IMR-90 (cell line): ENCODE measurements around the gene NEGR1. TPM values are rescaled to one million over a fixed set of nuclear protein-coding genes. Genes with fewer than 3 reads are reported as not detected.

Experiments
- ATAC-seq: fragments of 200-7000 bp; cut with Tn5 transposase; 2 replicates; pipeline ENCODE4 v1.9.1; 2020; ENCODE audit warnings: low read depth, mild to moderate bottlenecking, moderate library complexity
- BruUV-seq: library from RNA; stranded (reverse); fragments of 400-500 nt; replicated peaks from 2 replicates; lab custom pipeline; 2021; lab: Mats Ljungman, UMichigan
- CTCF ChIA-PET: fragments of 300-600 bp; formaldehyde crosslinking; extraction: SDS; loops from one replicate; lab custom pipeline; 2021; ENCODE audit warnings: antibody characterized with exemption; lab: Yijun Ruan, JAX
- POLR2A ChIA-PET: fragments of 300-600 bp; sonication (Branson Sonifier 250); formaldehyde crosslinking; loops from one replicate; lab custom pipeline; 2022; ENCODE audit warnings: antibody characterized with exemption; ENCODE audit not compliant: unreplicated experiment; lab: Charles Lee
- DNase-seq: peaks from one replicate; pipeline ENCODE4 v3.0.0; 2013
- H2AFZ ChIP-seq: replicated peaks from 2 replicates; pipeline ENCODE3; 2013; ENCODE audit warnings: low read length, mild to moderate bottlenecking; ENCODE audit not compliant: poor library complexity
- H2AK5ac ChIP-seq: 2 replicates; pipeline ENCODE4 v1.6.1; 2013; ENCODE audit warnings: low read depth, low read length, inconsistent platforms
- H2AK9ac ChIP-seq: replicated peaks from 2 replicates; pipeline ENCODE3; 2013; ENCODE audit warnings: mild to moderate bottlenecking, low read depth, low read length, moderate library complexity; ENCODE audit not compliant: poor library complexity
- H2BK120ac ChIP-seq: 2 replicates; pipeline ENCODE4 v1.6.1; 2013; ENCODE audit warnings: low read depth, low read length, inconsistent platforms
- H2BK15ac ChIP-seq: 3 replicates; pipeline ENCODE4 v1.6.1; 2013; ENCODE audit warnings: low read depth, low read length, inconsistent platforms
- H2BK20ac ChIP-seq: 2 replicates; pipeline ENCODE4 v1.6.1; 2013; ENCODE audit warnings: low read depth, mild to moderate bottlenecking, inconsistent platforms, low read length, moderate library complexity
- H2BK5ac ChIP-seq: 2 replicates; pipeline ENCODE4 v1.6.1; 2013; ENCODE audit warnings: mild to moderate bottlenecking, low read depth, low read length, inconsistent platforms; ENCODE audit not compliant: poor library complexity, severe bottlenecking
- H3K14ac ChIP-seq: replicated peaks from 2 replicates; pipeline ENCODE4 v1.6.1; 2013; ENCODE audit warnings: low read depth, low read length, inconsistent platforms
- H3K18ac ChIP-seq: 2 replicates; pipeline ENCODE4 v1.6.1; 2013; ENCODE audit warnings: low read depth, low read length, control low read depth
- H3K23ac ChIP-seq: 2 replicates; pipeline ENCODE4 v1.6.1; 2013; ENCODE audit warnings: low read depth, low read length, inconsistent platforms
- H3K27ac ChIP-seq: 2 replicates; pipeline ENCODE4 v1.5.1; 2013; ENCODE audit warnings: mild to moderate bottlenecking, control low read depth, low read length; ENCODE audit not compliant: insufficient read depth
- H3K27me3 ChIP-seq: 2 replicates; pipeline ENCODE4 v1.6.1; 2013; ENCODE audit warnings: low read length; ENCODE audit not compliant: control insufficient read depth, insufficient read depth
- H3K36me3 ChIP-seq: 2 replicates; pipeline ENCODE4 v1.6.1; 2013; ENCODE audit warnings: low read length, mixed read lengths; ENCODE audit not compliant: control insufficient read depth, insufficient read depth
- H3K4ac ChIP-seq: 2 replicates; pipeline ENCODE4 v1.6.1; 2013; ENCODE audit warnings: low read depth, low read length, inconsistent platforms
- H3K4me1 ChIP-seq: 2 replicates; pipeline ENCODE4 v1.6.1; 2013; ENCODE audit warnings: low read length, mixed read lengths; ENCODE audit not compliant: control insufficient read depth, insufficient read depth
- H3K4me2 ChIP-seq: 2 replicates; pipeline ENCODE4 v1.6.1; 2013; ENCODE audit warnings: low read depth, mild to moderate bottlenecking, control low read depth, low read length, moderate library complexity
- H3K4me3 ChIP-seq: 2 replicates; pipeline ENCODE4 v1.5.1; 2013; ENCODE audit warnings: low read depth, mild to moderate bottlenecking, control low read depth, low read length, moderate library complexity; ENCODE audit not compliant: insufficient read depth
- H3K56ac ChIP-seq: 2 replicates; pipeline ENCODE4 v1.6.1; 2013; ENCODE audit warnings: low read length, inconsistent platforms; ENCODE audit not compliant: insufficient read depth; ENCODE audit errors: extremely low read depth
- H3K79me1 ChIP-seq, 2 experiments: 2 replicates each; pipeline ENCODE4 v1.6.1; 2013; ENCODE audit warnings: low read length in 2 of 2, inconsistent platforms in 1 of 2, low read depth in 1 of 2
- H3K9ac ChIP-seq: 2 replicates; pipeline ENCODE4 v1.6.1; 2013; ENCODE audit warnings: low read depth, low read length, control low read depth
- H3K9me1 ChIP-seq: 2 replicates; pipeline ENCODE4 v1.6.1; 2013; ENCODE audit warnings: low read length, inconsistent platforms; ENCODE audit not compliant: insufficient read depth
- H3K9me3 ChIP-seq: 2 replicates; pipeline ENCODE4 v1.6.1; 2013; ENCODE audit warnings: low read length; ENCODE audit not compliant: control insufficient read depth, insufficient read depth
- H4K20me1 ChIP-seq: 2 replicates; pipeline ENCODE4 v1.6.1; 2013; ENCODE audit warnings: low read length, inconsistent platforms; ENCODE audit not compliant: insufficient read depth
- H4K5ac ChIP-seq: 2 replicates; pipeline ENCODE4 v1.6.1; 2013; ENCODE audit warnings: mild to moderate bottlenecking, low read depth, low read length, control low read depth
- H4K8ac ChIP-seq, 2 experiments: 2 replicates each; pipeline ENCODE4 v1.6.1; 2013; ENCODE audit warnings: low read depth in 2 of 2, low read length in 2 of 2, control low read depth in 1 of 2, inconsistent platforms in 1 of 2
- H4K91ac ChIP-seq: 2 replicates; pipeline ENCODE4 v1.6.1; 2013; ENCODE audit warnings: low read depth, low read length, inconsistent platforms; ENCODE audit not compliant: insufficient read depth
- ELK1 ChIP-seq: fragments of 150-350 bp; IDR thresholded peaks from 2 replicates; pipeline ENCODE4 v1.6.1; 2016; ENCODE audit warnings: low read depth, mild to moderate bottlenecking, low read length, moderate library complexity, borderline replicate concordance
- FOS ChIP-seq: fragments of 150-350 bp; IDR thresholded peaks from 2 replicates; pipeline ENCODE4 v1.6.1; 2016; ENCODE audit warnings: low read depth, low read length
- MXI1 ChIP-seq: IDR thresholded peaks from 2 replicates; pipeline ENCODE4 v1.6.1; 2012; ENCODE audit warnings: low read depth, mild to moderate bottlenecking, low read length, moderate library complexity, borderline replicate concordance
- POLR2A ChIP-seq: IDR thresholded peaks from 2 replicates; pipeline ENCODE4 v1.6.1; 2012; ENCODE audit warnings: mild to moderate bottlenecking, low read depth, low read length
- RAD21 ChIP-seq: IDR thresholded peaks from 2 replicates; pipeline ENCODE4 v1.6.1; 2012; ENCODE audit warnings: low read length, improper control_type of control experiment
- dilution Hi-C: fragments of 300-500 bp; cut with HindIII; formaldehyde crosslinking; loops from one replicate; pipeline ENCODE4 v1.14.3; 2018; ENCODE audit warnings: low sequenced_read_pairs; ENCODE audit not compliant: unreplicated experiment
- in situ Hi-C: fragments of 300-500 bp; cut with MboI; formaldehyde crosslinking; loops from 3 replicates; pipeline ENCODE4 v1.14.3; 2019; ENCODE audit warnings: low sequenced_read_pairs, inconsistent platforms, mixed read lengths
- intact Hi-C: fragments of 100-400 bp; cut with micrococcal nuclease; formaldehyde crosslinking; loops from 2 replicates; pipeline ENCODE4 v1.10.0; 2022
- polyA plus RNA-seq, 3 experiments: library from polyadenylated mRNA; depleted of rRNA; stranded (reverse); fragments of >200 nt; gene quantifications; 2 replicates each; pipeline ENCODE4 v1.2.3, GENCODE V29; 2012; ENCODE audit warnings: low replicate concordance in 1 of 3
- total RNA-seq: library from RNA; depleted of rRNA; stranded (reverse); fragments of >200 nt; gene quantifications from 2 replicates; pipeline ENCODE4 v1.2.3, GENCODE V29; 2012

NEGR1 gene
- total and polyA plus RNA-seq, 2 of the 4 experiments (the other 2 are of a cell fraction) = 5.1 to 9.1 TPM

GRCh38 chr1:71745326-71745725 is 537.0 kb downstream of the NEGR1 start:
- dilution Hi-C loops = no loop called here
- H3K23ac ChIP-seq = no peak overlapping the region
- no TSS peak for BruUV-seq

More at GRCh38 chr1:71745326-71745725, 537.0 kb downstream of the NEGR1 start:
- no peak for DNase-seq
- Histone ChIP-seq H3K79me1 (no peaks in the 10 kb centered on the region), H3K27me3 (no peaks in the 10 kb centered on the region), H3K4me1 (no peaks in the 10 kb centered on the region), H3K14ac (no peak overlapping the region), H3K9me3 (no peaks in the 10 kb centered on the region), H2BK20ac (no peak overlapping the region), H3K56ac (no peak overlapping the region), H4K5ac (no peak overlapping the region), H3K36me3 (no peaks in the 10 kb centered on the region), H2AK9ac (no peak overlapping the region), H2AFZ (no peak overlapping the region), H3K4me2 (no peak overlapping the region), H3K4ac (no peak overlapping the region), H4K91ac (no peak overlapping the region), H2BK120ac (no peak overlapping the region), H2BK15ac (no peak overlapping the region), H2BK5ac (no peak overlapping the region), H4K20me1 (no peaks in the 10 kb centered on the region), H3K27ac (no peak overlapping the region), H3K4me3 (no peak overlapping the region), H3K18ac (no peak overlapping the region), H2AK5ac (no peak overlapping the region), H3K9me1 (no peaks in the 10 kb centered on the region), H4K8ac (no peak overlapping the region), H3K9ac (no peak overlapping the region)
- no peak for ATAC-seq
- in situ Hi-C loops (no loop called here), intact Hi-C loops (no loop called here)
- ChIA-PET POLR2A (interaction anchor here (0.6 kb wide), 1 partner anchor 24 kb away, joined by 3 read pairs; no protein-coding TSS in a partner anchor), CTCF (no interaction called here)
- TF ChIP-seq POLR2A (no peak), MXI1 (no peak), ELK1 (no peak), FOS (no peak), RAD21 (no peak)
